Measurements from ENCODE around the gene ADISSP. TPM values are rescaled to one million over a fixed set of nuclear protein-coding genes. Genes with fewer than 3 reads are reported as not detected.
A peak's percentile ranks its signal among the peaks of the same experiment; 100 is the strongest.

Gene ADISSP
- total and polyA plus RNA-seq, 2 of the 13 experiments (the other 11 are each of a cell fraction or from before 2014, with no cell fraction given): 38.3 to 90.6 TPM

- TF ChIP-seq ZNF354B (CRISPR knock-in tag; IDR thresholded peaks at IDR 0.05) (no peak), ZNF446 (CRISPR knock-in tag; IDR thresholded peaks at IDR 0.05) (peak; percentile 47; the same call in 1 of the 2 replicates), DRAP1 (CRISPR knock-in tag; IDR thresholded peaks at IDR 0.05) (no peak), HDAC6 (IDR thresholded peaks at IDR 0.05; ENCODE audit: low read depth, low read length) (no peak), SMARCC2 (IDR thresholded peaks at IDR 0.05) (no peak), RXRB (CRISPR knock-in tag; IDR thresholded peaks at IDR 0.05; ENCODE audit: borderline replicate concordance) (no peak), ZNF510 (CRISPR knock-in tag; IDR thresholded peaks at IDR 0.05; ENCODE audit: low read depth) (no peak), ZNF775 (CRISPR knock-in tag; IDR thresholded peaks at IDR 0.05; ENCODE audit: borderline replicate concordance) (no peak), NFKB2 (CRISPR knock-in tag; IDR thresholded peaks at IDR 0.05; ENCODE audit: borderline replicate concordance) (0 out of 2 replicates have a peak, but pooled peaks have one; percentile 77), JARID2 (CRISPR knock-in tag; IDR thresholded peaks at IDR 0.05; ENCODE audit: insufficient replicate concordance) (no peak), ATF3 (CRISPR knock-in tag; IDR thresholded peaks at IDR 0.05) (no peak), TSC22D2 (CRISPR knock-in tag; IDR thresholded peaks at IDR 0.05; ENCODE audit: borderline replicate concordance) (no peak), CCAR2 (optimal IDR thresholded peaks at IDR 0.05; ENCODE audit: low read depth, low read length) (no peak)
- TF ChIP-seq, protein P1, sequence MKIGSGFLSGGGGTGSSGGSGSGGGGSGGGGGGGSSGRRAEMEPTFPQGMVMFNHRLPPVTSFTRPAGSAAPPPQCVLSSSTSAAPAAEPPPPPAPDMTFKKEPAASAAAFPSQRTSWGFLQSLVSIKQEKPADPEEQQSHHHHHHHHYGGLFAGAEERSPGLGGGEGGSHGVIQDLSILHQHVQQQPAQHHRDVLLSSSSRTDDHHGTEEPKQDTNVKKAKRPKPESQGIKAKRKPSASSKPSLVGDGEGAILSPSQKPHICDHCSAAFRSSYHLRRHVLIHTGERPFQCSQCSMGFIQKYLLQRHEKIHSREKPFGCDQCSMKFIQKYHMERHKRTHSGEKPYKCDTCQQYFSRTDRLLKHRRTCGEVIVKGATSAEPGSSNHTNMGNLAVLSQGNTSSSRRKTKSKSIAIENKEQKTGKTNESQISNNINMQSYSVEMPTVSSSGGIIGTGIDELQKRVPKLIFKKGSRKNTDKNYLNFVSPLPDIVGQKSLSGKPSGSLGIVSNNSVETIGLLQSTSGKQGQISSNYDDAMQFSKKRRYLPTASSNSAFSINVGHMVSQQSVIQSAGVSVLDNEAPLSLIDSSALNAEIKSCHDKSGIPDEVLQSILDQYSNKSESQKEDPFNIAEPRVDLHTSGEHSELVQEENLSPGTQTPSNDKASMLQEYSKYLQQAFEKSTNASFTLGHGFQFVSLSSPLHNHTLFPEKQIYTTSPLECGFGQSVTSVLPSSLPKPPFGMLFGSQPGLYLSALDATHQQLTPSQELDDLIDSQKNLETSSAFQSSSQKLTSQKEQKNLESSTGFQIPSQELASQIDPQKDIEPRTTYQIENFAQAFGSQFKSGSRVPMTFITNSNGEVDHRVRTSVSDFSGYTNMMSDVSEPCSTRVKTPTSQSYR (CRISPR knock-in tag; IDR thresholded peaks at IDR 0.05; ENCODE audit: borderline replicate concordance): no peak
- TF ChIP-seq, protein P2, sequence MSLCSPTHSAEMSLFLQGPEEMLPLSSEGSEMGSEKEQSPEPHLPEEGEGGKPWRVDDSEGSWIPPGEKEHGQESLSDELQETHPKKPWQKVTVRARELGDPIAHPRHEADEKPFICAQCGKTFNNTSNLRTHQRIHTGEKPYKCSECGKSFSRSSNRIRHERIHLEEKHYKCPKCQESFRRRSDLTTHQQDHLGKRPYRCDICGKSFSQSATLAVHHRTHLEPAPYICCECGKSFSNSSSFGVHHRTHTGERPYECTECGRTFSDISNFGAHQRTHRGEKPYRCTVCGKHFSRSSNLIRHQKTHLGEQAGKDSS (CRISPR knock-in tag; IDR thresholded peaks at IDR 0.05; ENCODE audit: borderline replicate concordance, low read depth): no peak; the same call in 1 of the 2 replicates
- TF ChIP-seq, protein P3, sequence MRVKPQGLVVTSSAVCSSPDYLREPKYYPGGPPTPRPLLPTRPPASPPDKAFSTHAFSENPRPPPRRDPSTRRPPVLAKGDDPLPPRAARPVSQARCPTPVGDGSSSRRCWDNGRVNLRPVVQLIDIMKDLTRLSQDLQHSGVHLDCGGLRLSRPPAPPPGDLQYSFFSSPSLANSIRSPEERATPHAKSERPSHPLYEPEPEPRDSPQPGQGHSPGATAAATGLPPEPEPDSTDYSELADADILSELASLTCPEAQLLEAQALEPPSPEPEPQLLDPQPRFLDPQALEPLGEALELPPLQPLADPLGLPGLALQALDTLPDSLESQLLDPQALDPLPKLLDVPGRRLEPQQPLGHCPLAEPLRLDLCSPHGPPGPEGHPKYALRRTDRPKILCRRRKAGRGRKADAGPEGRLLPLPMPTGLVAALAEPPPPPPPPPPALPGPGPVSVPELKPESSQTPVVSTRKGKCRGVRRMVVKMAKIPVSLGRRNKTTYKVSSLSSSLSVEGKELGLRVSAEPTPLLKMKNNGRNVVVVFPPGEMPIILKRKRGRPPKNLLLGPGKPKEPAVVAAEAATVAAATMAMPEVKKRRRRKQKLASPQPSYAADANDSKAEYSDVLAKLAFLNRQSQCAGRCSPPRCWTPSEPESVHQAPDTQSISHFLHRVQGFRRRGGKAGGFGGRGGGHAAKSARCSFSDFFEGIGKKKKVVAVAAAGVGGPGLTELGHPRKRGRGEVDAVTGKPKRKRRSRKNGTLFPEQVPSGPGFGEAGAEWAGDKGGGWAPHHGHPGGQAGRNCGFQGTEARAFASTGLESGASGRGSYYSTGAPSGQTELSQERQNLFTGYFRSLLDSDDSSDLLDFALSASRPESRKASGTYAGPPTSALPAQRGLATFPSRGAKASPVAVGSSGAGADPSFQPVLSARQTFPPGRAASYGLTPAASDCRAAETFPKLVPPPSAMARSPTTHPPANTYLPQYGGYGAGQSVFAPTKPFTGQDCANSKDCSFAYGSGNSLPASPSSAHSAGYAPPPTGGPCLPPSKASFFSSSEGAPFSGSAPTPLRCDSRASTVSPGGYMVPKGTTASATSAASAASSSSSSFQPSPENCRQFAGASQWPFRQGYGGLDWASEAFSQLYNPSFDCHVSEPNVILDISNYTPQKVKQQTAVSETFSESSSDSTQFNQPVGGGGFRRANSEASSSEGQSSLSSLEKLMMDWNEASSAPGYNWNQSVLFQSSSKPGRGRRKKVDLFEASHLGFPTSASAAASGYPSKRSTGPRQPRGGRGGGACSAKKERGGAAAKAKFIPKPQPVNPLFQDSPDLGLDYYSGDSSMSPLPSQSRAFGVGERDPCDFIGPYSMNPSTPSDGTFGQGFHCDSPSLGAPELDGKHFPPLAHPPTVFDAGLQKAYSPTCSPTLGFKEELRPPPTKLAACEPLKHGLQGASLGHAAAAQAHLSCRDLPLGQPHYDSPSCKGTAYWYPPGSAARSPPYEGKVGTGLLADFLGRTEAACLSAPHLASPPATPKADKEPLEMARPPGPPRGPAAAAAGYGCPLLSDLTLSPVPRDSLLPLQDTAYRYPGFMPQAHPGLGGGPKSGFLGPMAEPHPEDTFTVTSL (CRISPR knock-in tag; IDR thresholded peaks at IDR 0.05; ENCODE audit: borderline replicate concordance): no peak
These were observed 10.4 kb upstream of the ADISSP start (continued) for GRCh38 chr20:3777716-3778629.

Data from HepG2 (cell line).